MCF 10A (cell line): Measurements from ENCODE around the gene RAB10. TPM values are rescaled to one million over a fixed set of nuclear protein-coding genes. Genes with fewer than 3 reads are reported as not detected.
A peak's percentile ranks its signal among the peaks of the same experiment; 100 is the strongest.
"Not testable (repeated sequence)": the region's sequence is repeated elsewhere in the genome, so short reads cannot be mapped to it uniquely, and the experiment has no call there.

ENCODE experiments used
- BruUV-seq: library from RNA; stranded (reverse); fragments of 400-500 nt; replicated peaks from 2 replicates; lab custom pipeline; 2021; lab: Mats Ljungman, UMichigan
- CTCF ChIA-PET: fragments of 300-600 bp; sonication (Branson Sonifier 250); formaldehyde crosslinking; extraction: SDS; loops from one replicate; lab custom pipeline; 2021; ENCODE audit warnings: antibody characterized with exemption, inconsistent platforms; lab: Yijun Ruan, JAX
- POLR2A ChIA-PET: fragments of 300-600, 350-650 bp; sonication (Branson Sonifier 250); formaldehyde crosslinking; extraction: SDS; loops from one replicate; lab custom pipeline; 2020; ENCODE audit warnings: antibody characterized with exemption, inconsistent platforms; lab: Yijun Ruan, JAX
- DNase-seq: peaks from one replicate; pipeline ENCODE4 v3.0.0-alpha.2; 2018; ENCODE audit not compliant: unreplicated experiment
- H3K27ac Mint-ChIP-seq: one replicate; pipeline ENCODE4 v1.8.0; 2022; ENCODE audit warnings: mild to moderate bottlenecking, low read depth, mixed read lengths; ENCODE audit not compliant: unreplicated experiment
- H3K27me3 Mint-ChIP-seq: one replicate; pipeline ENCODE4 v1.8.0; 2022; ENCODE audit warnings: mixed read lengths; ENCODE audit not compliant: insufficient read depth, unreplicated experiment
- H3K36me3 Mint-ChIP-seq: one replicate; pipeline ENCODE4 v1.8.0; 2022; ENCODE audit warnings: mild to moderate bottlenecking, moderate library complexity, mixed read lengths; ENCODE audit not compliant: insufficient read depth, unreplicated experiment
- H3K4me1 Mint-ChIP-seq: one replicate; pipeline ENCODE4 v1.8.0; 2022; ENCODE audit warnings: mixed read lengths; ENCODE audit not compliant: insufficient read depth, unreplicated experiment
- H3K4me3 Mint-ChIP-seq: one replicate; pipeline ENCODE4 v1.8.0; 2022; ENCODE audit warnings: mild to moderate bottlenecking, moderate library complexity, mixed read lengths; ENCODE audit not compliant: unreplicated experiment
- H3K9me3 Mint-ChIP-seq: one replicate; pipeline ENCODE4 v1.8.0; 2022; ENCODE audit warnings: mixed read lengths; ENCODE audit not compliant: unreplicated experiment
- intact Hi-C: fragments of 100-400 bp; cut with micrococcal nuclease; formaldehyde crosslinking; loops from 2 replicates; pipeline ENCODE4 v1.14.1; 2022
- total RNA-seq: library from RNA; stranded (reverse); gene quantifications from 2 replicates; pipeline ENCODE4 v1.2.3, GENCODE V29; 2022
- TF ChIP-seq, protein P1 (sequence below): fragments of 200-600 bp; IDR thresholded peaks from one replicate; pipeline ENCODE4 v1.8.0; 2022; ENCODE audit warnings: antibody characterized with exemption, mild to moderate bottlenecking; ENCODE audit not compliant: unreplicated experiment

The RAB10 gene
- total RNA-seq, 1 experiment from 2014 or later: 147 TPM

DNA sequence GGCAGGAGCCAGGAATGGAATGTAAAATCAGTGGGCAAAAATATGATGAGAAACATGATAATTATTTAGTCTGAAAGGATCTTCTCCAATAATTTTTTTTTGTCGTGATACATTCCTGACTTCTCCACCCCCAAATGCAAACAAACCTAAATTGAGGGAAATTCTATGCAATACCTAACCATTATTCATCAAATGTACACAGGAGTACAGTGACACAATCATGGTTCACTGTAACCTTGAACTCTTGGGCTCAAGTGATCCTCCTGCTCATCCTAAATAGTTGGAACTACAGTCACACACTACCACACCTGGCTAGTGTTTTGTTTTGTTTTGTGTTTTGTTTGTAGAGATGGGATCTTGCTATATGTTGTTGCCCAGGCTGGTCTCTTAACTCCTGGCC, 46.5 kb downstream of the RAB10 start:
- peaks cover 14% of the 10 kb centered on the region for H3K9me3 Mint-ChIP-seq
- TF ChIP-seq, protein P1, sequence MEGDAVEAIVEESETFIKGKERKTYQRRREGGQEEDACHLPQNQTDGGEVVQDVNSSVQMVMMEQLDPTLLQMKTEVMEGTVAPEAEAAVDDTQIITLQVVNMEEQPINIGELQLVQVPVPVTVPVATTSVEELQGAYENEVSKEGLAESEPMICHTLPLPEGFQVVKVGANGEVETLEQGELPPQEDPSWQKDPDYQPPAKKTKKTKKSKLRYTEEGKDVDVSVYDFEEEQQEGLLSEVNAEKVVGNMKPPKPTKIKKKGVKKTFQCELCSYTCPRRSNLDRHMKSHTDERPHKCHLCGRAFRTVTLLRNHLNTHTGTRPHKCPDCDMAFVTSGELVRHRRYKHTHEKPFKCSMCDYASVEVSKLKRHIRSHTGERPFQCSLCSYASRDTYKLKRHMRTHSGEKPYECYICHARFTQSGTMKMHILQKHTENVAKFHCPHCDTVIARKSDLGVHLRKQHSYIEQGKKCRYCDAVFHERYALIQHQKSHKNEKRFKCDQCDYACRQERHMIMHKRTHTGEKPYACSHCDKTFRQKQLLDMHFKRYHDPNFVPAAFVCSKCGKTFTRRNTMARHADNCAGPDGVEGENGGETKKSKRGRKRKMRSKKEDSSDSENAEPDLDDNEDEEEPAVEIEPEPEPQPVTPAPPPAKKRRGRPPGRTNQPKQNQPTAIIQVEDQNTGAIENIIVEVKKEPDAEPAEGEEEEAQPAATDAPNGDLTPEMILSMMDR: no peak
- H3K27me3 Mint-ChIP-seq: no peaks in the 10 kb centered on the region
- intact Hi-C loops: no loop called here
- DNase-seq: no peak
- H3K36me3 Mint-ChIP-seq: peaks cover 12% of the 10 kb centered on the region
- no peak overlapping the region for H3K4me3 Mint-ChIP-seq
- ChIA-PET POLR2A (no interaction called here), CTCF (no interaction called here)
- H3K27ac Mint-ChIP-seq: no peak overlapping the region
- peaks cover 17% of the 10 kb centered on the region for H3K4me1 Mint-ChIP-seq
- no TSS peak for BruUV-seq

DNA sequence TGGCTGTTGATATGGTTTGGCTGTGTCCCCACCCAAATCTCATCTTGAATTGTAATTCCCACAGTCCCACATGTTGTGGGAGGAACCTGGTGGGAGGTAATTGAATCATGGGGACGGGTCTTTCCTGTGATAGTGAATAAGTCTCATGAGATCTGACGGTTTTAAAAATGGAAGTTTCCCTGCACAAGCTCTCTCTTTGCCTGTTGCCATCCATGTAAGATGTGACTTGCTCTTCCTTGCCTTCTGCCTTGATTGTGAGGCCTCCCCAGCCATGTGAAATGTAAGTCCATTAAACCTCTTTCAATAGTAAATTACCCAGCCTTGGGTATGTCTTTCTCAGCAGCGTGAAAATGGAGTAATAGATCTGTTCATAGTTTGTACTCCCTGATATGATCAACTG, 47.0 kb downstream of the RAB10 start:
- H3K27me3 Mint-ChIP-seq, BruUV-seq, intact Hi-C loops, DNase-seq, H3K4me3 Mint-ChIP-seq, H3K27ac Mint-ChIP-seq: not testable (repeated sequence)
- peaks cover 18% of the 10 kb centered on the region for H3K36me3 Mint-ChIP-seq
- CTCF ChIA-PET: interaction anchor here (0.7 kb wide), 1 partner anchor 66 kb away, joined by 3 read pairs; no protein-coding TSS in a partner anchor
- H3K4me1 Mint-ChIP-seq: peaks cover 12% of the 10 kb centered on the region
- H3K9me3 Mint-ChIP-seq: peaks cover 14% of the 10 kb centered on the region
- POLR2A ChIA-PET: interaction anchor here (0.6 kb wide), 1 partner anchor 66 kb away, joined by 3 read pairs; no protein-coding TSS in a partner anchor

DNA sequence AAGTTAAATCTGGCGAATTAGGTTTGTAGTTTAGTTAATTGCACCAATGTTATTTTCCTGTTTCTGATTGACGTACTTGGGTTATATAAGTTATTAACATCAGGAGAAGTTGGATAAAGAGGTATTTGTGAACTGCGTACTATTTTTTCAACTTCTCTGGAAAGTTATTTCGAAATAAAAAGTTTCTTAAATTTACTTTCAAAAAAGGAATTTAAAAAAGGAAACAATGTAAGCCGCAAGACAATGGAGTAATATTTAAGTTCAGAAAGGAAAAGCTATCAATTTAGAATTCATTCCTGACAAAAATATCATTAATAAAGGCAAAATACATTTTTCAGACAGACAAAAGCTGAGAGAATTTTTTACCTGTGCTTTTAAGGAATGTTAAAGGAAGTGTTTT, 47.7 kb downstream of the RAB10 start:
- intact Hi-C loops: no loop called here
- no peak overlapping the region for H3K27ac Mint-ChIP-seq

DNA sequence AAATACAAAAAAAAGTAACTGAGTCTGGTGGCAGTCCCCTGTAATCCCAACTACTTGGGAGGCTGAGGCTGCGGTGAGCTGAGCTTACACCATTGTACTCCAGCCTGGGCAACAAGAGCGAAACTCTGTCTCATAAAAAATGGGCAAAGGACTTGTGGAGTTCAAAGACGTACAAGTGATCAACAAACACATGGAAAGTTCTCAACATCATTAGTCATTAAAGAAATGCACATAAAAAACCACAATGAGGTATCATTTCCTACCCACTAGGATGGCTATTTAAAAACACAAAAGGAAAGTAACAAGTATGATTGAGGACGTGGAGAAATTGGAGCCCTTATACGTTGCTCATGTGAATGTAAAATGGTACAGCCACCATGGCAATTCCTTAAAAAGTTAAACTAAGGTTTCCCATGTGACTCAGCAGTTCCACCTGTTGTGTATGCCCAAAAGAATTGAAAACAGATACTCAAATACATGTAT, 52.3 kb downstream of the RAB10 start:
- intact Hi-C loops: loop anchor here (5.0 kb wide), 1 partner anchor 89 kb away; no protein-coding TSS in a partner anchor
- Mint-ChIP-seq H3K9me3 (peaks cover 7% of the 10 kb centered on the region), H3K27ac (no peak overlapping the region), H3K4me3 (no peak overlapping the region), H3K27me3 (no peaks in the 10 kb centered on the region), H3K4me1 (peaks cover 28% of the 10 kb centered on the region), H3K36me3 (peaks cover 37% of the 10 kb centered on the region)
- POLR2A ChIA-PET: no interaction called here
- CTCF ChIA-PET: interaction anchor here (0.7 to 1.5 kb wide), 5 partner anchors 13 to 136 kb away, joined by 3 to 6 read pairs (median 3); no protein-coding TSS in a partner anchor
- DNase-seq: peak; percentile 56
- no TSS peak for BruUV-seq
- TF ChIP-seq, protein P1: no peak

More for the DNA sequence above, 47.7 kb downstream of the RAB10 start:
- Mint-ChIP-seq H3K36me3 (peaks cover 22% of the 10 kb centered on the region), H3K9me3 (peaks cover 14% of the 10 kb centered on the region), H3K27me3 (no peaks in the 10 kb centered on the region), H3K4me1 (peaks cover 12% of the 10 kb centered on the region), H3K4me3 (no peak overlapping the region)
- CTCF ChIA-PET: interaction anchor here (0.5 kb wide), 1 partner anchor 16 kb away, joined by 4 read pairs; no protein-coding TSS in a partner anchor
- TF ChIP-seq, protein P1: no peak
- no TSS peak for BruUV-seq
- POLR2A ChIA-PET: interaction anchor here (0.6 kb wide), 1 partner anchor 66 kb away, joined by 3 read pairs; no protein-coding TSS in a partner anchor
- no peak for DNase-seq
